HepG2 (cell line): Measurements from ENCODE around the gene TRNP1. TPM values are rescaled to one million over a fixed set of nuclear protein-coding genes. Genes with fewer than 3 reads are reported as not detected.

Source experiments
- MAX ChIP-seq: IDR thresholded peaks from 2 replicates; pipeline ENCODE4 v1.6.1; 2012; ENCODE audit warnings: inconsistent platforms
- PAWR ChIP-seq: sonication (generic); formaldehyde crosslinking; IDR thresholded peaks from 2 replicates; pipeline ENCODE4 v1.4.0; 2020; ENCODE audit warnings: missing genetic modification reagents, mild to moderate bottlenecking, borderline replicate concordance
- ZBTB4 ChIP-seq: sonication (generic); formaldehyde crosslinking; IDR thresholded peaks from 2 replicates; pipeline ENCODE4 v1.4.0; 2020; ENCODE audit warnings: missing genetic modification reagents, mild to moderate bottlenecking, borderline replicate concordance
- ZNF12 ChIP-seq: sonication (generic); formaldehyde crosslinking; IDR thresholded peaks from 2 replicates; pipeline ENCODE4 v1.5.0; 2020; ENCODE audit warnings: missing genetic modification reagents
- ZNF746 ChIP-seq: sonication (generic); formaldehyde crosslinking; IDR thresholded peaks from 2 replicates; pipeline ENCODE4 v1.8.0; 2022; ENCODE audit warnings: mild to moderate bottlenecking, missing genetic modification reagents
- polyA plus RNA-seq, 8 experiments: library from polyadenylated mRNA; depleted of rRNA in 3 of 8; stranded (reverse) in 7 of 8; unstranded in 1 of 8; fragments of >200 nt; fragmentation: Illumina TruSeq in 4 of 8; extraction: Trizol in 4 of 8; gene quantifications; 2 replicates each; pipeline versions ENCODE4 v1.2.1 to v1.2.3, GENCODE V29; 2011 to 2016; ENCODE audit warnings: low read depth in 4 of 8, missing spikeins in 1 of 8, mixed read lengths in 1 of 8; ENCODE audit not compliant: insufficient read depth in 1 of 8
- total RNA-seq, 5 experiments: library from RNA; depleted of rRNA; stranded (reverse); fragments of >200 nt; fragmentation: Illumina TruSeq; extraction: Trizol; gene quantifications; 2 replicates each; pipeline ENCODE4 v1.2.3, GENCODE V29; 2016; ENCODE audit warnings: low read depth in 1 of 5
- TF ChIP-seq, protein P1 (sequence below): sonication (generic); formaldehyde crosslinking; IDR thresholded peaks from 2 replicates; pipeline ENCODE4 v1.4.0; 2020; ENCODE audit warnings: missing genetic modification reagents
- TF ChIP-seq, protein P2 (sequence below): sonication (generic); formaldehyde crosslinking; IDR thresholded peaks from one replicate; pipeline ENCODE4 v1.5.1; 2020; ENCODE audit warnings: mild to moderate bottlenecking, missing genetic modification reagents; ENCODE audit errors: not compliant biosample characterization
- TF ChIP-seq, protein P3 (sequence below): sonication (generic); formaldehyde crosslinking; IDR thresholded peaks from 2 replicates; pipeline ENCODE4 v1.4.0; 2020; ENCODE audit warnings: missing genetic modification reagents

Gene TRNP1
- total and polyA plus RNA-seq, 2 of the 13 experiments (the other 11 are each of a cell fraction or from before 2014, with no cell fraction given) = 42.0 to 158 TPM

- no peak for TF ChIP-seq ZBTB4 (CRISPR knock-in tag)
- TF ChIP-seq, protein P1, sequence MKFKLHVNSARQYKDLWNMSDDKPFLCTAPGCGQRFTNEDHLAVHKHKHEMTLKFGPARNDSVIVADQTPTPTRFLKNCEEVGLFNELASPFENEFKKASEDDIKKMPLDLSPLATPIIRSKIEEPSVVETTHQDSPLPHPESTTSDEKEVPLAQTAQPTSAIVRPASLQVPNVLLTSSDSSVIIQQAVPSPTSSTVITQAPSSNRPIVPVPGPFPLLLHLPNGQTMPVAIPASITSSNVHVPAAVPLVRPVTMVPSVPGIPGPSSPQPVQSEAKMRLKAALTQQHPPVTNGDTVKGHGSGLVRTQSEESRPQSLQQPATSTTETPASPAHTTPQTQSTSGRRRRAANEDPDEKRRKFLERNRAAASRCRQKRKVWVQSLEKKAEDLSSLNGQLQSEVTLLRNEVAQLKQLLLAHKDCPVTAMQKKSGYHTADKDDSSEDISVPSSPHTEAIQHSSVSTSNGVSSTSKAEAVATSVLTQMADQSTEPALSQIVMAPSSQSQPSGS (CRISPR knock-in tag) = peak; percentile 83
- peak; percentile 94; the same call in 1 of the 2 replicates for TF ChIP-seq ZNF746 (CRISPR knock-in tag)
- peak; percentile 71 for TF ChIP-seq MAX
- TF ChIP-seq, protein P2, sequence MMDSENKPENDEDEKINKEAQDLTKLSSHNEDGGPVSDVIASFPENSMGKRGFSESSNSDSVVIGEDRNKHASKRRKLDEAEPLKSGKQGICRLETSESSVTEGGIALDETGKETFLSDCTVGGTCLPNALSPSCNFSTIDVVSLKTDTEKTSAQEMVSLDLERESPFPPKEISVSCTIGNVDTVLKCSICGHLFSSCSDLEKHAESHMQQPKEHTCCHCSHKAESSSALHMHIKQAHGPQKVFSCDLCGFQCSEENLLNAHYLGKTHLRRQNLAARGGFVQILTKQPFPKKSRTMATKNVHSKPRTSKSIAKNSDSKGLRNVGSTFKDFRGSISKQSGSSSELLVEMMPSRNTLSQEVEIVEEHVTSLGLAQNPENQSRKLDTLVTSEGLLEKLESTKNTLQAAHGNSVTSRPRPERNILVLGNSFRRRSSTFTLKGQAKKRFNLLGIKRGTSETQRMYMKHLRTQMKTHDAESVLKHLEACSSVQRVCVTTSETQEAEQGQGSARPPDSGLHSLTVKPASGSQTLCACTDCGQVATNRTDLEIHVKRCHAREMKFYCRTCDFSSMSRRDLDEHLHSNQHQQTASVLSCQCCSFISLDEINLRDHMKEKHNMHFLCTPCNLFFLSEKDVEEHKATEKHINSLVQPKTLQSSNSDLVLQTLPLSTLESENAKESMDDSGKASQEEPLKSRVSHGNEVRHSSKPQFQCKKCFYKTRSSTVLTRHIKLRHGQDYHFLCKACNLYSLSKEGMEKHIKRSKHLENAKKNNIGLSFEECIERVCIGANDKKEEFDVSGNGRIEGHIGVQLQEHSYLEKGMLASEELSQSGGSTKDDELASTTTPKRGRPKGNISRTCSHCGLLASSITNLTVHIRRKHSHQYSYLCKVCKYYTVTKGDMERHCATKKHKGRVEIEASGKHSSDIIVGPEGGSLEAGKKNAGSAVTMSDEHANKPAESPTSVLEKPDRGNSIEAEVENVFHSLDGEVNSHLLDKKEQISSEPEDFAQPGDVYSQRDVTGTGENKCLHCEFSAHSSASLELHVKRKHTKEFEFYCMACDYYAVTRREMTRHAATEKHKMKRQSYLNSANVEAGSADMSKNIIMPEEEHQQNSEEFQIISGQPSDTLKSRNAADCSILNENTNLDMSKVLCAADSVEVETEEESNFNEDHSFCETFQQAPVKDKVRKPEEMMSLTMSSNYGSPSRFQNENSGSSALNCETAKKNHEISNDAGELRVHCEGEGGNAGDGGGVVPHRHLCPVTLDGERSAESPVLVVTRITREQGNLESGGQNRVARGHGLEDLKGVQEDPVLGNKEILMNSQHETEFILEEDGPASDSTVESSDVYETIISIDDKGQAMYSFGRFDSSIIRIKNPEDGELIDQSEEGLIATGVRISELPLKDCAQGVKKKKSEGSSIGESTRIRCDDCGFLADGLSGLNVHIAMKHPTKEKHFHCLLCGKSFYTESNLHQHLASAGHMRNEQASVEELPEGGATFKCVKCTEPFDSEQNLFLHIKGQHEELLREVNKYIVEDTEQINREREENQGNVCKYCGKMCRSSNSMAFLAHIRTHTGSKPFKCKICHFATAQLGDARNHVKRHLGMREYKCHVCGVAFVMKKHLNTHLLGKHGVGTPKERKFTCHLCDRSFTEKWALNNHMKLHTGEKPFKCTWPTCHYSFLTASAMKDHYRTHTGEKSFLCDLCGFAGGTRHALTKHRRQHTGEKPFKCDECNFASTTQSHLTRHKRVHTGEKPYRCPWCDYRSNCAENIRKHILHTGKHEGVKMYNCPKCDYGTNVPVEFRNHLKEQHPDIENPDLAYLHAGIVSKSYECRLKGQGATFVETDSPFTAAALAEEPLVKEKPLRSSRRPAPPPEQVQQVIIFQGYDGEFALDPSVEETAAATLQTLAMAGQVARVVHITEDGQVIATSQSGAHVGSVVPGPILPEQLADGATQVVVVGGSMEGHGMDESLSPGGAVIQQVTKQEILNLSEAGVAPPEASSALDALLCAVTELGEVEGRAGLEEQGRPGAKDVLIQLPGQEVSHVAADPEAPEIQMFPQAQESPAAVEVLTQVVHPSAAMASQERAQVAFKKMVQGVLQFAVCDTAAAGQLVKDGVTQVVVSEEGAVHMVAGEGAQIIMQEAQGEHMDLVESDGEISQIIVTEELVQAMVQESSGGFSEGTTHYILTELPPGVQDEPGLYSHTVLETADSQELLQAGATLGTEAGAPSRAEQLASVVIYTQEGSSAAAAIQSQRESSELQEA (CRISPR knock-in tag) = no peak
- no peak for TF ChIP-seq PAWR
- TF ChIP-seq ZNF12 (CRISPR knock-in tag) = peak; percentile 23; the same call in 1 of the 2 replicates
- TF ChIP-seq, protein P3, sequence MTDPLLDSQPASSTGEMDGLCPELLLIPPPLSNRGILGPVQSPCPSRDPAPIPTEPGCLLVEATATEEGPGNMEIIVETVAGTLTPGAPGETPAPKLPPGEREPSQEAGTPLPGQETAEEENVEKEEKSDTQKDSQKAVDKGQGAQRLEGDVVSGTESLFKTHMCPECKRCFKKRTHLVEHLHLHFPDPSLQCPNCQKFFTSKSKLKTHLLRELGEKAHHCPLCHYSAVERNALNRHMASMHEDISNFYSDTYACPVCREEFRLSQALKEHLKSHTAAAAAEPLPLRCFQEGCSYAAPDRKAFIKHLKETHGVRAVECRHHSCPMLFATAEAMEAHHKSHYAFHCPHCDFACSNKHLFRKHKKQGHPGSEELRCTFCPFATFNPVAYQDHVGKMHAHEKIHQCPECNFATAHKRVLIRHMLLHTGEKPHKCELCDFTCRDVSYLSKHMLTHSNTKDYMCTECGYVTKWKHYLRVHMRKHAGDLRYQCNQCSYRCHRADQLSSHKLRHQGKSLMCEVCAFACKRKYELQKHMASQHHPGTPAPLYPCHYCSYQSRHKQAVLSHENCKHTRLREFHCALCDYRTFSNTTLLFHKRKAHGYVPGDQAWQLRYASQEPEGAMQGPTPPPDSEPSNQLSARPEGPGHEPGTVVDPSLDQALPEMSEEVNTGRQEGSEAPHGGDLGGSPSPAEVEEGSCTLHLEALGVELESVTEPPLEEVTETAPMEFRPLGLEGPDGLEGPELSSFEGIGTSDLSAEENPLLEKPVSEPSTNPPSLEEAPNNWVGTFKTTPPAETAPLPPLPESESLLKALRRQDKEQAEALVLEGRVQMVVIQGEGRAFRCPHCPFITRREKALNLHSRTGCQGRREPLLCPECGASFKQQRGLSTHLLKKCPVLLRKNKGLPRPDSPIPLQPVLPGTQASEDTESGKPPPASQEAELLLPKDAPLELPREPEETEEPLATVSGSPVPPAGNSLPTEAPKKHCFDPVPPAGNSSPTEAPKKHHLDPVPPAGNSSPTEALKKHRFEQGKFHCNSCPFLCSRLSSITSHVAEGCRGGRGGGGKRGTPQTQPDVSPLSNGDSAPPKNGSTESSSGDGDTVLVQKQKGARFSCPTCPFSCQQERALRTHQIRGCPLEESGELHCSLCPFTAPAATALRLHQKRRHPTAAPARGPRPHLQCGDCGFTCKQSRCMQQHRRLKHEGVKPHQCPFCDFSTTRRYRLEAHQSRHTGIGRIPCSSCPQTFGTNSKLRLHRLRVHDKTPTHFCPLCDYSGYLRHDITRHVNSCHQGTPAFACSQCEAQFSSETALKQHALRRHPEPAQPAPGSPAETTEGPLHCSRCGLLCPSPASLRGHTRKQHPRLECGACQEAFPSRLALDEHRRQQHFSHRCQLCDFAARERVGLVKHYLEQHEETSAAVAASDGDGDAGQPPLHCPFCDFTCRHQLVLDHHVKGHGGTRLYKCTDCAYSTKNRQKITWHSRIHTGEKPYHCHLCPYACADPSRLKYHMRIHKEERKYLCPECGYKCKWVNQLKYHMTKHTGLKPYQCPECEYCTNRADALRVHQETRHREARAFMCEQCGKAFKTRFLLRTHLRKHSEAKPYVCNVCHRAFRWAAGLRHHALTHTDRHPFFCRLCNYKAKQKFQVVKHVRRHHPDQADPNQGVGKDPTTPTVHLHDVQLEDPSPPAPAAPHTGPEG = peak; percentile 88
Observed at GRCh38 chr1:26993237-26994019, at the start of gene TRNP1 (continued).
